CD4-positive, alpha-beta T cell treated with Interleukin-17A for 1 hour (primary cell): ENCODE data around the gene RELN.

ENCODE experiments used
- DNase-seq: peaks from one replicate; pipeline ENCODE4 v3.0.0-alpha.2; 2020

Gene RELN

DNA sequence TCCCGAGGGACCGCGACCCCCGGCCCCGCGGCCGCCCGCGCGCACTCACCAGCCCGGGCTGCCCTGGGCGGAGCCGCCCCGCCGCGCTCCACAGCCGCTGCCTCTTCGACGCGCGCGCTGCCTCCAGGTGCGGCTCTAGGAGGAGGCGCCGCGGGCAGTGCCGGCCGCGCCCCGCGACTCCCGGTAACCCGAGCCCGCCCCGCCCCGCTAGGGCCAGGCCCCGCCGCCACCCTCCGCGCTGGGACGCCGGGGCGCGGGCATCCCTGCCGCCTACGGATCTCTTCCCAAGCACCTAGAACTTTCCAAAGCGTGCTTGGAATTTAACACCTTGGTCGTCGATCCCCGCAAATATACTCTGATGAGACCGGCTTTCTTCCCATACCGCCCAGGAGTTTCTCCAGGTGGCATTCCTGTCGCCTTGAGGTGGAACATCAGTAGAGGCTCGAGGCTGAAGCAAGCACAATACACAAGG, 543.4 kb downstream of the RELN start, which contains the start of gene SLC26A5:
TSS of gene SLC26A5 (minus strand) at position 159 of the 472 bp plus-strand sequence. CDS start 24,693 bp downstream, outside the sequence.
- no peak for DNase-seq

DNA sequence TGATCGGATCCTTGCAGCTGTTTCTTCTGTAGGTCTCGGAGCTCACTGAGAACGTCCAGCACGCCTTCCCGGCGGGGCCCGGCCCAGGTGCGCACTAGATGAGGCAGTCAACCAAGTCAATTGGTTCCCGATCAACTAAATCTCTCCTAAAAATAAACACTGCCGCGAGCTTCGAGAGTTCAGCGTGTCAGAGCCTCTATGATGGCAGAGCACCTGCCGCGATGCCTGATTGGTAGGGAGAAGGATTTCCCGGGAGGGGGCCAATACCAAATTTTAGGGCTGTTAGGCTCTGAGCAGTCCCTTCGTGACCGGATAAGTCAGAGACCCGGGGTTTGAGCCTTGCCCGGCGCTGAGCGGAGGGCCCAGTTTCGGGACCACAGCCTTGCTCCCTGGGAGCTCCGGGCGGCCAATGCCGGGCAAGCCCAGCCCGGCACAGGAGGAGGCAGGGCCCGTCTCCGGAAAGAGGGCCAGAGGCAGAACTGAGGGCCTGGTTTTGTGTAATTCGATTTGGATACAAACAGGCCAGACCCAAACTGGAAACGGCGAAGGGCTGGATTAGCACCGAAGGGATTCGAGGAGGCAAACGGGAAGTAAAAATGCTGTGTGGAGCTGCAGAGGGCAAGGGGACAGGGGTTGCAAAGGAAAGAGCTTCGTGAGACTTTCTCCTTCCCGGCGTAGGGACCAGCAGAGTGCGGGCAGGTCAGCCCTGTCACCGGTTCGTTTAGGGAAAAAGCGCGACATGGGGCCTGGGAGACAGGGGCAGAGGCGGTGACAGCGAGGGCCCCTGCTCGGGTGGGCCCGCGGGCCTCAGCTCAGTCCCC, 544.0 kb downstream of the RELN start:
- DNase-seq, result no peak

DNA sequence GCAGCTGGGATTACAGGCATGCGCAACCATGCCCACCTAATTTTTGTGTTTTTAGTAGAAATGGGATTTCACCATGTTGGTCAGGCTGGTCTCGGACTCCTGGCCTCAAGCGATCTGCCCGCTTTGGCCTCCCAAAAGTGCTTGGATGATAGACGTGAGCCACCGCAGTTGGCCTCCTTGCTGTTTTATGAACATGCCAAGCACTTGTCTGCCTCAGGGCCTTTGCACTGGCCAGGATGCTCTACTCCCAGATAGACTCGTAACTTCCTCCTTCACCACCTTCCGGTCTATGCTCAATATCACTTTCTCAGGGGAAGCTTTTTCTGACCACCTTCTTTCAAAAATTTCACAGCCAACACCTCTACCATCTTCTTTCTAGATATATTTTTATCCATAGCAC, 549.8 kb downstream of the RELN start:
- DNase-seq, result no peak

GRCh38 chr7:103437623-103438022, 551.8 kb downstream of the RELN start:
- DNase-seq, result no peak

DNA sequence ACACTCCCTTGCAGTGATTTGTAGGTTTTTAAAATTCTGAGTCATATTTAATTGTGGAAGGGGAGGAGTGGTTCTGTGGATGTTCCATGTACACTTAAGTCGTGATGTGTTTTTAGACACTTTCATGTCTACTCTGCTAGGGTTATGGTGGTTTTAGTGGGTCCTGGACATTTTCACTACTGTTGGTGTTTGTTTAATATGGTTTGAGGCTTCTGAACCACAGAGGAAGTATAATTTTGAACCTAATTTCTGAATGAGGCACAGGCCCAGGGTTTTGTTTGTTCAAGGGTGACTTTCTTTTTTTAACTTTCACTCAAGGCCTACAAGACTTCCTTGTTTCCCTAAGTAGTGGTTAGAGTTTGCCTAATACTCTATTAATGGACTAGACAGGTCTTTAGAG, 556.7 kb downstream of the RELN start:
- DNase-seq, result no peak

- no peak for DNase-seq
Measured at GRCh38 chr7:103425177-103425576, 564.3 kb downstream of the RELN start.

DNA sequence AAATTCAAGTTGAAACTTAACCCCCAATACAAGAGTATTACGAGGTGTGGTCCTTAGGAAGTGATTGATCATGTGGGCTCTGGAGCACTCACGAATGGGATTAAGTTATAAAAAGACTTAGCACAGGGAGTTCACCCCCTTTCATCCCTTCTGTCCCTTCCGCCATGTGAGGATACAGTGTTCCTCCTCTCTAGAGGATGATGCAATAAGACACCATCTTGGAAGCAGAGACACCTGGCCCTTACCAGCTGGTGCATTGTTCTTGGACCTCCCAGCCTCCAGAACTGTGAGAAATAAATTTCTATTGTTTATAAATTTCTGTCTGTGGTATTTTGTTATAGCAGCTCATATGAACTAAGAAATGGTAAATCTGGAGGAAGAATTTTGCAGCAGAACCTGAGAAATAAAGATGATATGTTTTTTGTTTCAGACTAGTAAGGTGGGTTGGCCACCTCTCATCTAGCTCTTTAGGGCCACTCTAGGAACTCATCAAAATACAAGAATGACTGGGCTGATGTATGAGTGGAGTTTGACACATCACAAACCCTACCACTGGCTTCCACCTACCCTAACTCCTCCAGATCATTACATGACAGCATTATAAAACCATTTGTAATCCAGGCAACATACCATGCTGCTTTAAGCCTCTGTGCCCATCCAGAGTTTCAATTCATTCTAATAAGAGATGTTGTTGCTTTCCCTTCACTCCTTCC, 565.8 kb downstream of the RELN start:
- DNase-seq, result no peak
